ENCODE results near the gene MACROH2A1. TPM values are rescaled to one million over a fixed set of nuclear protein-coding genes. Genes with fewer than 3 reads are reported as not detected.

Gene MACROH2A1
- total and polyA plus RNA-seq, 2 donors from 2014 or later = 99.4 to 144 TPM

DNA sequence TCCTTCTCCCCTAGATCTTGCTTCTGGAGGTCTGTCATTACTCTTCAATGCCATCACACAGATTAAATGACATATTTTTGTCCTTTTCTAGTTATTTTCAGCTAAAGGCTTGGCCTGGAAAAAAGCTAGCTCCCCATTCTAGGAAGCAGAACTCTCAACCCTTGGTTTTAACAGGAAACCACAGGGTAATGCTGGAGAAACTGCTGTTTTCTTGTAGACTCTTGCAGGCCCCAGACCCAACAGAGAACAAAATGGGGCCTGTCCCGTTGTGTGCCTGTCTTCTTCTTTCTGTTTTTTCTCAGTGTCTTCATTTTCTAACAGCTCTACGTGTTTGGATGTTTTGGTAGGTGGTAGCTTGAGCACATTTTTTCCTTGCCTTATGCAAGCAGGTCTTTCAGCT lies 26.6 kb upstream of the MACROH2A1 start:
- H3K9ac ChIP-seq (ENCODE audit: low read length in 3 of 3) = no peak overlapping the region
- intact Hi-C loops (cut with DNase I) = no loop called here
- peaks cover 0 to 13% (median 0%) of the 10 kb centered on the region in 3 donors for H3K9me3 ChIP-seq (ENCODE audit: control insufficient read depth in 2 of 3, insufficient read depth in 1 of 3, low read length in 3 of 3)
- TF ChIP-seq, protein P1, sequence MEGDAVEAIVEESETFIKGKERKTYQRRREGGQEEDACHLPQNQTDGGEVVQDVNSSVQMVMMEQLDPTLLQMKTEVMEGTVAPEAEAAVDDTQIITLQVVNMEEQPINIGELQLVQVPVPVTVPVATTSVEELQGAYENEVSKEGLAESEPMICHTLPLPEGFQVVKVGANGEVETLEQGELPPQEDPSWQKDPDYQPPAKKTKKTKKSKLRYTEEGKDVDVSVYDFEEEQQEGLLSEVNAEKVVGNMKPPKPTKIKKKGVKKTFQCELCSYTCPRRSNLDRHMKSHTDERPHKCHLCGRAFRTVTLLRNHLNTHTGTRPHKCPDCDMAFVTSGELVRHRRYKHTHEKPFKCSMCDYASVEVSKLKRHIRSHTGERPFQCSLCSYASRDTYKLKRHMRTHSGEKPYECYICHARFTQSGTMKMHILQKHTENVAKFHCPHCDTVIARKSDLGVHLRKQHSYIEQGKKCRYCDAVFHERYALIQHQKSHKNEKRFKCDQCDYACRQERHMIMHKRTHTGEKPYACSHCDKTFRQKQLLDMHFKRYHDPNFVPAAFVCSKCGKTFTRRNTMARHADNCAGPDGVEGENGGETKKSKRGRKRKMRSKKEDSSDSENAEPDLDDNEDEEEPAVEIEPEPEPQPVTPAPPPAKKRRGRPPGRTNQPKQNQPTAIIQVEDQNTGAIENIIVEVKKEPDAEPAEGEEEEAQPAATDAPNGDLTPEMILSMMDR (IDR thresholded peaks at IDR 0.05; ENCODE audit: borderline replicate concordance, extremely low read depth, insufficient read depth) = no peak
- DNase-seq = no peak
- no peak overlapping the region for H3K27ac ChIP-seq (ENCODE audit: low read depth in 2 of 2, low read length in 2 of 2)
- no peaks in the 10 kb centered on the region for H3K4me1 ChIP-seq (ENCODE audit: control insufficient read depth in 2 of 3, insufficient read depth in 2 of 3, low read depth in 1 of 3, low read length in 3 of 3)
- H3K27me3 ChIP-seq (ENCODE audit: control insufficient read depth, insufficient read depth, low read length) = no peaks in the 10 kb centered on the region
- H3K36me3 ChIP-seq (ENCODE audit: control insufficient read depth in 2 of 3, insufficient read depth in 3 of 3, low read length in 3 of 3) = no peaks in the 10 kb centered on the region
- FAIRE-seq = no peak
- no peak overlapping the region for H3K4me3 ChIP-seq (ENCODE audit: low read length in 3 of 3)

DNA sequence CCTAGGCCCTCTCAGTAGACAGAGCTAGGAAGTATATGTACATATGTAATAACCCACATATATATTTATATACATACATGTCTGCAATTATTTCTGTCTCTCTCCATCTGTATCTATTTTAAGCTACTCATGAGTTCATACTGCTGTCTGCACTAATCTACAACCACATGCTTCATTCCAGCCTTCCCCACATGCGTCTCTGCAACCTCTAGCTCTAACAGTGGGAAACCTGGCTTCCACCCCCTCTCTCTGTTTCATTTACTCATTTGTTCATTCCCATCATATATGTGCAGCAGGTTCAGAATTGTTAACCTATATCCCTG lies 24.8 kb upstream of the MACROH2A1 start:
- H3K36me3 ChIP-seq (ENCODE audit: control insufficient read depth in 2 of 3, insufficient read depth in 3 of 3, low read length in 3 of 3) = no peaks in the 10 kb centered on the region
- DNase-seq (no peak), FAIRE-seq (no peak)
- intact Hi-C loops (cut with DNase I) = no loop called here
- H3K9ac ChIP-seq (ENCODE audit: low read length in 3 of 3) = no peak overlapping the region
- no peaks in the 10 kb centered on the region for H3K4me1 ChIP-seq (ENCODE audit: control insufficient read depth in 2 of 3, insufficient read depth in 2 of 3, low read depth in 1 of 3, low read length in 3 of 3)
- peaks cover 0 to 14% (median 0%) of the 10 kb centered on the region in 3 donors for H3K9me3 ChIP-seq (ENCODE audit: control insufficient read depth in 2 of 3, insufficient read depth in 1 of 3, low read length in 3 of 3)
- H3K4me3 ChIP-seq (ENCODE audit: low read length in 3 of 3) = no peak overlapping the region
- H3K27me3 ChIP-seq (ENCODE audit: control insufficient read depth, insufficient read depth, low read length) = no peaks in the 10 kb centered on the region
- TF ChIP-seq, protein P1 (IDR thresholded peaks at IDR 0.05; ENCODE audit: borderline replicate concordance, extremely low read depth, insufficient read depth) = no peak
- H3K27ac ChIP-seq (ENCODE audit: low read depth in 2 of 2, low read length in 2 of 2) = no peak overlapping the region

DNA sequence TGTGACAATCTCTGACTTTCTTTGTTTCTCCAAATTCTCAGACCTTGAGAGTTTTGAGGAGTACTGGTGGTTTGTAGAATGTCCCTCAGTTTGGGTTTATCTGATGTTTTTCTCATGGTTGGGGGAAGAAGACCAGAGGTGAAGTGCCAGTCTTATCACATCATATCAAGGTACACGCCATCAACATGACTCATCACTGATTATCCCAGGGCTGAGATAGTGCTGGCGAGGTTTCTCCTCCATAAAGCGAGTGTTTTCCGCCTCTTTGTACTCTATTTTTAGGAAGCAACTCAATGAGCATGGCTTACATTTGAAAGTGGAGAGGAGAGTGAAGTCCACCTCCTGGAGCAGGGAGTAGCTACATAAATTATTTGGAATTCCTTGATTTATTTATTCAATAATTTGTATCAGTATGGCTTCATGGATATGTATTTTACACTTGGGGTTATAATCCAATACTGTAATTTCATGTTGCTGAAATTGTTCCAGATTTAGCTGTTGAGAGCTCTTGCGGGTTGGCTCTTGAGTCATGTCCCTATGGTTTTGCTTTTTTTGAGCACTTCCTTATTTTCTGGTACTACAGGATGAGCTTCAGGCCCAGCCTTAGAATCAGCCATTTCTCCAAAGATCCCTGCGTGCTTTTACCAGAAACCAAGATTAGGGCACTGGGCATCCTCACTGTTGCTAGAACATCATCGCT lies 24.3 kb upstream of the MACROH2A1 start:
- intact Hi-C loops (cut with DNase I) = no loop called here
- TF ChIP-seq, protein P1 (IDR thresholded peaks at IDR 0.05; ENCODE audit: borderline replicate concordance, extremely low read depth, insufficient read depth) = no peak
- Histone ChIP-seq H3K27me3 (ENCODE audit: control insufficient read depth, insufficient read depth, low read length) (no peaks in the 10 kb centered on the region), H3K9me3 (ENCODE audit: control insufficient read depth in 2 of 3, insufficient read depth in 1 of 3, low read length in 3 of 3) (peaks cover 0 to 9% (median 0%) of the 10 kb centered on the region in 3 donors), H3K9ac (ENCODE audit: low read length in 3 of 3) (no peak overlapping the region), H3K36me3 (ENCODE audit: control insufficient read depth in 2 of 3, insufficient read depth in 3 of 3, low read length in 3 of 3) (no peaks in the 10 kb centered on the region), H3K4me3 (ENCODE audit: low read length in 3 of 3) (no peak overlapping the region), H3K4me1 (ENCODE audit: control insufficient read depth in 2 of 3, insufficient read depth in 2 of 3, low read depth in 1 of 3, low read length in 3 of 3) (no peaks in the 10 kb centered on the region), H3K27ac (ENCODE audit: low read depth in 2 of 2, low read length in 2 of 2) (no peak overlapping the region)
- FAIRE-seq (no peak), DNase-seq (no peak)

DNA sequence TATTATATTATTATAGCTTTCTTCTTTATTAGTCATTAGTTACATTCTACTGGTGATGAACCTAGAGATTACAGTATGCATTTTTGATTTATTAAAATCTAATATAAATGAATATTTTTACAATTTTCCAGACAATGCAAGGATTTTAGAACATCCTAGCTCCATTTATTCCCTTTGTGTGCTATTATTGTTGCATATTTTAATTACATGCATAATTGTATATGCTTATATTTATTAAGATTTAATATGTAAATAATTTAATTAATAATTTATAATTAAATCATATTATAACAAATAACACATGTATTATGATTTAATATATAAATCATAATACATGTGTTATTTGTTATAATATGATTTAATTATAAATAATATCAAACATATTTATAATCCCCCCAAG lies 23.4 kb upstream of the MACROH2A1 start:
- no peaks in the 10 kb centered on the region for H3K27me3 ChIP-seq (ENCODE audit: control insufficient read depth, insufficient read depth, low read length)
- TF ChIP-seq, protein P1 (IDR thresholded peaks at IDR 0.05; ENCODE audit: borderline replicate concordance, extremely low read depth, insufficient read depth) = no peak
- H3K27ac ChIP-seq (ENCODE audit: low read depth in 2 of 2, low read length in 2 of 2) = no peak overlapping the region
- FAIRE-seq = peak; percentile 97
- H3K4me1 ChIP-seq (ENCODE audit: control insufficient read depth in 2 of 3, insufficient read depth in 2 of 3, low read depth in 1 of 3, low read length in 3 of 3) = no peaks in the 10 kb centered on the region
- H3K9ac ChIP-seq (ENCODE audit: low read length in 3 of 3) = no peak overlapping the region
- peaks cover 0 to 4% (median 0%) of the 10 kb centered on the region in 3 donors for H3K9me3 ChIP-seq (ENCODE audit: control insufficient read depth in 2 of 3, insufficient read depth in 1 of 3, low read length in 3 of 3)
- no peak overlapping the region for H3K4me3 ChIP-seq (ENCODE audit: low read length in 3 of 3)
- H3K36me3 ChIP-seq (ENCODE audit: control insufficient read depth in 2 of 3, insufficient read depth in 3 of 3, low read length in 3 of 3) = no peaks in the 10 kb centered on the region
- DNase-seq = no peak
- intact Hi-C loops (cut with DNase I) = no loop called here
